Amniotic stem cell (primary cell): Measurements from ENCODE around the gene GMDS.

Experiments
- DNase-seq: peaks from one replicate; lab custom pipeline; 2025; lab: John Stamatoyannopoulos, UW

GMDS gene

GRCh38 chr6:1644516-1645060 is 600.8 kb downstream of the GMDS start:
- no peak for DNase-seq

GRCh38 chr6:1643830-1644445 is 601.5 kb downstream of the GMDS start:
- no peak for DNase-seq

DNA sequence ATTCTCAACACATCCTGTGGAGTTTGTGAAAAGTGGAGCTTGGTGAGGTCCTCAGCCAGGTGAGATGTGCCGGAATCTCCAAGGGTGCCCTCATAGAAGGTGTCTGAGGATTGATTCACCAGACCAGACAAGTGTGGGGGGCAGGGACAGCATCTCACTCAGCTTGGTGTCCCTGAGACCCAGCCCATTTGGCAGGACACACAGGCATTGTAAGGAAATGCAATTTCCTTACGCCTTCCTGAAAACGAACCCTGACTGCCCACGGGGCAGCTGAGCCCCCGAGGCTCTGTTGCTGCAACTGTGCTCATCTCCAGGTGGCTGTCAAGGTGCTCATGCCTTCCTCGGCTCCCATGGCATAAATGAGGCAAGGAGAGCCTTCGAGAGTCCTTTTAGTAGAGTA is 602.3 kb downstream of the GMDS start:
- no peak for DNase-seq

DNA sequence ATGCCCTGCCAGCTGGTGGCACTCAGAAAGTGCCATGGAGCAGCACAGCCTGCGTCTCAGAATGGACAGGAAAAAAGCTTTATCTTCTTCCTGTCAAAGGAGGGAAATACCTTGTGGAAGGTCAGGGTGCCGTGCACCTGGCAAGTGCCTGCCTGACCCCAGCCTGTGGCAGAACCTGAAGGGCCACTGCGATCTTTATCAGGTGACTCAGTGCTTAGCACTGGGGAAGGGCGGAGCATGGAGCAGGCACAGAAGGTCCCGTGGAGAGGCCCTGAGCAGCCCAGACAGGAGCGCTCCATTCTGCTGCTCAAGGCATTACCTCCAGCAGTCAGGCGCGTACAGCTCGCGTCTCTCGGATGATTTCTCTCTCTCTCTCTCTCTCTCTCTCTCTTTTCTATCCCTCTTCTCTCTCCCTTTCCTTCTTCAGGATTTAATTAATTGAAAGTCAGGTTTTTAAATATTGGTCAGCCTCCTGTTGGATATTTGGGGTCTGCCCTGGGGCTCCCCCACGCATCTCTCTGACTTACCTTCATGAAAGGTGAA is 604.0 kb downstream of the GMDS start:
- no peak for DNase-seq

DNA sequence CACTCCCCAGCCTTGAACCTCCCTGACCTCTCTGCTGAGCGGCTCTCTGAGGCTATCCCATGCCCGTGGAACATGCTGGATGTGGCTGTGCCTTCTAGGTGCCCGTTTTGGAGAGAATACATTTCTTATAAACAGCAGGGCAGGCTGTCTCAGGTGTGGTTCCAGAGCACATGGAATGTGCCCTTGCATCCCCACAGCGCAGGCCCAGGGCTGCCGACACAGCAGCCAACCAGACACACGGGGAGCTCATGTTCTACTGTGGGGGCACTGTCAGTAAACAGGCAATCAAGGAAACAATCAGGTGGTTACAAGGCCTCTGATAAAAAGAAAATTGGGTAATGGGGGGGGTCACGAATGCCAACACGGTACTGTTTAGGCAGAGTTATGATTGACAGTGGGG is 604.9 kb downstream of the GMDS start:
- no peak for DNase-seq

GRCh38 chr6:1639430-1639829 is 606.0 kb downstream of the GMDS start:
- DNase-seq, result no peak

GRCh38 chr6:1636971-1637871 is 608.2 kb downstream of the GMDS start:
- no peak for DNase-seq

DNA sequence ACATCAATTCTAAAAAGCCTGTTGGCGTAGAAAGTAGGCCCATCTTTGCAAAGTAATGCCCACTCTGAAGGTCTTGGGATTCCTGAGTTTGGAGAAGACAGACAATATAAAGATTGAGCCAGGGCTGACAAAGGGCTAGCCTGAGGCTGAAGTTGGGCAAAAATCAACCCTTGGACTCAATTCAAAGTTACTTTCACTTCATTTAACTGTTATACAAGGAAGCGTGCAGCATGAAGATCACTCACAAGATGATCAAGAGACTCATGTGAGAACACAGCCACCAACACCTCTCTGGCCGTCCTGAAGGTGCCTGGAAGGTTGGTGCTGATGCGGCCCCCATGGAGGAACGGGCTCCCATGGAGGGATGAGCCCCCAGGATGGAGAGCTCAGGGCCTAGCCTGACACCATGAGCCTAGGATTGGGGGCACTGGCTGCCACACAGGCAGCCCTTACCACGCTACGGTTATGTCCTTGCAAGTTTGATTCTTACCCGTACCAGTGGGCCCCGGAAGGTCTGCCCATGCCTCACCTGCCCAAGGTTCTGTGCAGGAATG is 609.1 kb downstream of the GMDS start:
- no peak for DNase-seq

DNA sequence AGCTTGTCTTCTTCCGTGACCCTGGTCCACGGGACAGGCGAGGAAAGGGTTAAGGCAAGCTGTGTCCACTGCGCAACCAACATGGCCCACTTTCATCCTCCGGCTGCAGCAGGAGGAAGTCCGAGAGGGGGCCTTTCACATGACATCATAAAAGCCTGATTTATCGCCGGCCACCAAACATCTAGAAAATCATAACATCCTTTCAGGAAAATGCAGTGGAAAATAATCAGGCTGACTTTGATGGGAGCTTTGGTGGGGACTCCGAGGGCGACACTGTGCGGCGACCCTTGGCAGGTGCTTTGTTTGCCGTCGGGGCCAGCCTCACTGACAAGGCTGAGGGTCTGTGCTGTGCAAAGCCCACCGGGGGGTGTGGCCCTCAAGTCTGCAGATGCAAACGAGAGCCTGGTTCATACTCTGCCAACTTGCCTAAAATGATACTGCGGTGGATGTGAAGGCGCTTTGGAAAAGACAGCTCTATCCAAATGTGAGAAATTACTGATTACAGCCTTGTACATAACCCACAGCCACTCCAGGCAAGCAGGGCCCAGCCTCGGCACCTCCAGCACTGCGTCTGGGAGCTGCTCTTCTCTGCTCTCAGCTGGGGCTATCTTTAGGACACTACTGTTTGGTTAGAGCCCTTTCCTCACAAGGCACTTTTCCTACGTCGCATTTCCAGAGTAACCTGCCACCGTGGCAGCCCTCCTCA is 609.9 kb downstream of the GMDS start:
- no peak for DNase-seq

- DNase-seq, result no peak
Observed at GRCh38 chr6:1634081-1634480, 611.3 kb downstream of the GMDS start.

DNA sequence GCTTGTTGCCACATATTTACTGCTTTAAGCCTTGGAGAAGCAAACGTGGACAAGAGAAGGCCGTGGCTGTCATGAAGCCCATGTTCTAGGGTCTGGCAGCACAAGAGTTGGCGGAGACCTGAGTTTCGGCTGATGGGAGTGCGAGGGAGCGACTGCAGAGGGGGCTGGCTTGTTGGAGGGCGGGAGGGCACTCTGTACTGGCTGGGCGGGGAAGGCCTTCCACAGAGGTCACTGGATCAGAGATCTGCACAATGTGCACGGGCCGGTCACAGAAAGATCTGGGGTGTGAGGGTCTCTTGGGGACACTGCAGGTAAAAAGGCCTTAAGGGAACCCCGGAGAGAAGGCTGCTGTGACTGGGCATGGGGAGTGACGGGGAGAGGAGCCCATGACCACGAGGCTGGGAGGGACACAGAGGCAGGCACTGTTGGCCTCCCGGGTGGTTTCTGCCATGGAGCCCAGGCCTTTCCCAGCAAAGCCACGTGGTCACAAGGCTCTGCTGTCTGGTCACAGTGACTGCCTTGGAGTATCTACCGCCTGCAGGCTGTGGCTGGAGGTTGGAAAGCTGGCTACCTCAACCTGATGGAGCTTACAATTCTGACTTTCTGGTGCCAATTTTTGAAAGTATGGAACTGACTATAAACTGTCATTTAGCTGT is 611.9 kb downstream of the GMDS start:
- DNase-seq, result no peak

DNA sequence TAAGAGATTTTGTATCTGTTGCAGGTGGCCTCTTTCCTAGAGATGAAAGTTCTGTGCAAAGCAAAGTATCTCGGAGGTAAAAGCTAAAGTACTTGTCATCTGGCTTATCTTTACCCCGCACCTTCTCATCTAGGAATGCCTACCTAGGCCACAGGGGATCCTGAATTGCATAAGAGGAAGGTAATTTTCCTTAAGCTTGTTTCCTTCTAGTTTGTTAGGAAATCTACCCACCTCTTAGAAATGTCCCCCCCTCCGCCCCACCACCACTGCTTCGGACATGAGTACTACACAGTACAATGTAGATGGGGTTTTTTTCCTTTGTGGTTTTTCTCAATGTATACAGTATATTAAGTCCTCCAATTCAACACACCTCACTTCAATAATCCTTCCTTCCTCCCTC is 614.2 kb downstream of the GMDS start:
- DNase-seq, result no peak

- DNase-seq, result no peak
Observed at GRCh38 chr6:1630771-1631217, 614.6 kb downstream of the GMDS start.

- no peak for DNase-seq
Observed at GRCh38 chr6:1630212-1630770, 615.1 kb downstream of the GMDS start.

DNA sequence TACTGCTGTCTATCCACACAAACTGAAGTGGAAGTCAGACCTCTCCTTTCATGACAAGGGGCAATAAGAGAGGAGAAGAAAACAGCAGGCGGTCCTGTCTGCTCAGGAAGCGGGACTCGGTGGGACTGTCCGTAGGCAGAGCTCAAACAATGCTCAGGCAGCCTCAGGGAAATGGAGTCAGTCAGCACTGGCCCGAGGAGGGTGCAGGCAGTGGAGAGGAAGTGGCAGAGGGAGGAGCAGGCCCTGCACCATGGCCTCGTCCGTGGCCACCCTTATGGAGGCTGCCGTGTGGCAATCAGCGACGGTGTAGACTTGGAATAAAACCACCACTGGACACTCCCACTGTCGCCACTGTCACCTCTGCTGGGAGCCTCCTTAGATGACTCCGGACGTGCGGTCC is 616.1 kb downstream of the GMDS start:
- DNase-seq, result no peak

DNA sequence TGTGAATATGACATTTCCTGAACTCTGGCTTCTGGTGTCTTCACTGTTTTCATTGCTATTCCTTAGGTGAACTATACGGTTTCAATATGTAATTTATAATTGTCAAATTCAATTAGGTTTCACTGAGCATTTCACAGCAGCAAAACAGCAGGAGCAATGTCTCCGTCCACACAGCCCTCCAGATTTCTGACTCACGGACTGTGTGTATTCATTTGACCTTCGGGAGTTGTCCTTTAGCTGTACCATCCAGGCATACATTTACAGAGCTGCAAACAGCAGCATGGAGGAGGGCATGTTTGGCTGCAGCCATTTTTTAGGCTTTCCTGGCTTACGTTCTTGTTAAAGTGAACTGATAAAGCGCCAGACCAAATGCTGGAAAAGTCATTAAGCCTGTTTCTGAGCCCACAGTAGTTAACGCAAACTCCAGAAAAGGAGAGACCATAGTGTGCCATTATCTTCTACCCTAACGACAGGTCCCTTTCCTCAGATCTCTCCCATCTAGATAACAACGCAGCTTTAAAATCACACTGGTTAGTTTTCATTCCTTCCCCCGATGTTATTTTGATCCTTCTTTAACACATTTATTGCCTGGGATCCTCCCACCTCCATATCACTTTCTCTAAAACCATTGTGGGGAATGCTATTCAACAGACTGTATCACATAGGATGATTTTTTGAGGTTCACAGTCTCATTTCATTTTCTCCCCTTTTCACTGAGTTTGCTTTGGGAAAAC is 617.4 kb downstream of the GMDS start:
- DNase-seq, result no peak

DNA sequence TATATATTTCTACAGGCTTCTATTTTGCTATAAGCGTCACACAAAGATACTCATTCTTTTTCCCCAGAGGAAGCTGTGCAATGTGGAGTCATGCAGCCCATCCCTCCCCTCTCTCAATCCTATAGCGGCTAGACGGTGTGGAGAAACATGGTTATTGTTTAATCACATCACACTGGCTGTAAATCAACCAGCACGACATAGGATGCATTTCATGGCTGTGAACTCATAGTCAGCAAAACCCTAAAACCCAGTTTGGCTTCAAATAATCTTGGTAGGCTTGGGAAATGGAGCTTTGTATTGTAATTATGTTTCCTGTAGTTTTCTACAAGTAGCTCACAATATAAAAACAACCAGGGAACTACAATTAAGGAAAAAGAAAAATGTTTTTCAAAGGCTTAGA is 618.9 kb downstream of the GMDS start:
- no peak for DNase-seq

DNA sequence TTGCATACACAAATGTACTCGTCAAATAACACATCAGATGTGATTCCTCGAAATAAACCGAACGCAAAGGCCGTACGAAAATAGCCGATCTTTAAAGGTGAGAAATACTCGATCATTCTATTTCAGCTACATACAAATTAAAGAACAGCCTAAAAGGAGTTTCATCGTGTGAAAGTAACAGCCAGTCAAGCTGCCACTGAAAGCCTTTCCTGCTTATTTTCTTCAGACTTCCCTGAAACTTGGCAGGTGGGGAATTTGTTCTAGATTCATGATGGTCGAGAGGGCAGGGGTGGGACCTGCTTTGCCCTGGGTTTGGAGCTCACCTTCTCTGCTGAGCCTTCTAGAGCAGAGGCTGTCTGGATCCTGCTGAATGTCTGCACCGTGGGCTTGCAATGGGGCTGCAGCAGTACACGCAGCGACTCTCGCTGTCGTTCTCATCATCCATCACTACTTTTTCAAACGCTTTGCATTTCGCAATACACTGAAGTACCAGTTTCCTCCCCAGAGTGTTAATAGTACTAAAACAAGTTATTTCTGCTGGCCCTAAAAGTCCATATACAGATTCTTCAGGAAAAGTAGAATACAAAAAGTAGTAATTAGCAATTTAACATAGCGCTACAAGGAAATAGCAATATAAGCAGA is 619.5 kb downstream of the GMDS start:
- no peak for DNase-seq

DNA sequence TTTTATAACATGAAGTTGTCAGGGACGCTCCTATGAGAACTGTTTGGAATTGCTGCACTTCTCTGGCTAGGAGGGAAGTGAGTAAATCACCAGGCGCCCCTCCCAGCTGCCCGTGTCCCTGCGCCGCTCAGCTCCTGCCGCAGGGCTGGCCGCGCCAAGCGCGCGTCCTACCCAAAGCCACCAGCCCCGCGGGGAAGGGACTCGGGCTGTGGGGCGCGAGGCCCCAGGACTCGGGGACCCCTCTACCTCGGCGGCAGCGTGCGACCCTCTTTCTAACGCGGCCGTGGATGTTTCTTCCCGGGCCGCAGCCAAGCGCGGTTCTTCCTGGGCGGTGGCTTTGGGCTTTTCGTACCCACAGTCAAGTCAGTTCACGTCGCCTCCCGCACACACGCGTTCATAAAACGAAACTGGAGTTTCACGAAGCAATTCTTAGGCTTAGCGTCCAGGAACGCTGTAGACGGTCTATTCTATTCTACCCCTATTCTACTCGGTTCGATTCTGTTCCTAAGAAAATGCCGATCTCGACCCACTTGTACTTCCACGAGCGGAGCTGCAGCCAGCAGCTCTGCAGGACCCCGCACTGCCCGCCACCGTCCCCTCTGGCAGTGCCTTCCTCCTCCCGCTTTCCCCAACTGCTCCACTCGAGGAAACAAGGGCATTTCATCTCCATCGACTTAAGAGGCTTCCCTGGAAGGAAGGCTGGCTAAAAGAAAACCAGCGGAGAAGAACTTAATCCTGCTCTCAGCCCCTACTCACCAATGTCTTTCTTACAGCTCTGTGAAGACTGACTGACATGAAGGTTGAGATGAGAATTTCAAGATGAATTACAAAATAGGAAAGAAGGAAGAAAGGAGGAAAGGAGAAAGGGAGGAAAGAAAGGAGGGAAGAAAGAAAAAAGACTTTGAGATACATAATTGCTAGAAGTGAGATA is 620.3 kb downstream of the GMDS start:
- DNase-seq, result peak; percentile 18
